Measurements from ENCODE around the gene DNAH11. TPM values are rescaled to one million over a fixed set of nuclear protein-coding genes. Genes with fewer than 3 reads are reported as not detected.

Gene DNAH11
- total RNA-seq, 2 experiments from 2014 or later: 0.15 to 0.28 TPM

DNA sequence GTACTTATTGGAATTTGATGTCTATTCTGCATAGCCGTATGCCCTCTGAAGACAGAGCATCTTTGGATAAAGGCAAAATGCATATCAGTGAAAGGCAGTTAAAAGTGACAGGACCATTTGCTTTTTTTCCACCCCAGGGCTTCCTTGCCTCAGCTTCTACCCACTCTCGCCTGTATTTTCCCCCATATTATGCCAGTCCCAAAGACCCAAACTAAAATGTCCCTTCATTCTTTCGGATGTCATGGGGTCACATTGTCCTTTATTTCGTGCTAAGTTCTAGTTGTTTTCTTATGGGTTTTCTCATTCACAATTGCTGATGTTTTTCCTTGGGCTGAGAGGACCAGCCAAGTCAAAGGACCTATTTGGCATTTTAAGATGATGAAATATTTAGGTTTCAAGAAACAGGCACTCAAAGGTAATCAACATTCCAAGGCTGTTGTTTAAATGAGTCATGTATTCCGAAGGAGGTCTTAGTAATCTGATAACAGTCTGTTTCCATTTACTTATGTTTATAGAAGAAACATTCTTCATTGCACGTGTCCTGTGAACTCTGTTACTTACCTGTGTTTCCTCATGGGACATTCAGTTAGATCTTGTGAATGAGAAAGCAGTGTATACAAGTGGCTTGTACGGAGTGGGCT, 74.1 kb downstream of the DNAH11 start:
- DNase-seq (no peak), ATAC-seq (no peak)
- Mint-ChIP-seq H3K36me3 (no peaks in the 10 kb centered on the region), H3K27ac (no peak overlapping the region), H3K4me1 (no peaks in the 10 kb centered on the region), H3K9me3 (ENCODE audit: low read depth) (no peaks in the 10 kb centered on the region), H3K4me3 (no peak overlapping the region), H3K27me3 (peaks cover 5% of the 10 kb centered on the region)
- CTCF ChIA-PET: no interaction called here

DNA sequence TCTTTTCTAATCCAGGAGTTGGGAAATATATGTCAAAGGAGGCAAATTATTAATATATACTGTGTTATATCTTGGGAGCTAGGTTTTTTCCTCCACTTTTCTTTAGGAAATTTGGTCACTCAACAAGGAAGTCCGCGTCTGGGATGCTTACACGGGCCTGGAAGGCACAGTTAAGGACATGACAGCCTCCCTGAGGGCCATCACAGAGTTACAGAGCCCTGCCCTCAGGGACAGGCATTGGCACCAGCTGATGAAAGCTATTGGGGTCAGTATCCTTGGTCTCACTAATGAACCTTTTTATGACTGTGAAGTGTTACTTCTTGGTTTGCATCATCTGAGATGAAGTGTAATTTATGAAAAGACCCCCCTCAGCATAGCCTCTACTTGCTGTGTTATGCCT, 74.7 kb downstream of the DNAH11 start:
- H3K4me1 Mint-ChIP-seq: no peaks in the 10 kb centered on the region
- CTCF ChIA-PET: no interaction called here

DNA sequence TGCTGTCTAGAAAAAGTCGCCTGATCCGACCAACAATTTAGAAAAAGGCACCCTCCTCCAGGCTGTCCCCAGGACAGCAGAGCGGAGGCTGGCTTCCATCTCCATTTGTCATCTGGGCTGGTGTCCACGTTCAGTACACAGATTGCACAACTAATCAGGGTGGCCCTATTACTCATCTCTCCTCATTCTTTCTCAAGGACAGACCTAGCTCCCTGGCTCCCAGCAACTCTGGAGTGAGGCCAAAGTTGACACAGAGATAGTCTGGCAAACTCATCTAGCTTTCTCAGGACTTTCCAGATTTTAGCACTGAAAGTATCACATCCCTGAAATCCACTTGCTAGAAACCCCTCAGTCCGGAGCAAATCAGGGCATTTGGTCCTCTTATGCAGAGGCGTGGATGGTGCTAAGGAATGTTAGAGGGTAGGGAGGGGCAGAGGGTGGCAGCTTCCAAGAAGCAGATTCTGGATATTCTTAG, 75.1 kb downstream of the DNAH11 start:
- no peaks in the 10 kb centered on the region for H3K36me3 Mint-ChIP-seq
- CTCF ChIA-PET: no interaction called here
- ATAC-seq: no peak
- no peak for DNase-seq
- H3K9me3 Mint-ChIP-seq (ENCODE audit: low read depth): no peaks in the 10 kb centered on the region
- H3K4me3 Mint-ChIP-seq: no peak overlapping the region
- H3K27me3 Mint-ChIP-seq: peaks cover 5% of the 10 kb centered on the region
- H3K4me1 Mint-ChIP-seq: no peaks in the 10 kb centered on the region
- H3K27ac Mint-ChIP-seq: no peak overlapping the region

More for the DNA sequence above, 74.7 kb downstream of the DNAH11 start:
- no peak for DNase-seq
- no peak for ATAC-seq
- H3K4me3 Mint-ChIP-seq: no peak overlapping the region
- H3K27ac Mint-ChIP-seq: no peak overlapping the region
- H3K27me3 Mint-ChIP-seq: peaks cover 5% of the 10 kb centered on the region
- no peaks in the 10 kb centered on the region for H3K9me3 Mint-ChIP-seq (ENCODE audit: low read depth)
- H3K36me3 Mint-ChIP-seq: no peaks in the 10 kb centered on the region

DNA sequence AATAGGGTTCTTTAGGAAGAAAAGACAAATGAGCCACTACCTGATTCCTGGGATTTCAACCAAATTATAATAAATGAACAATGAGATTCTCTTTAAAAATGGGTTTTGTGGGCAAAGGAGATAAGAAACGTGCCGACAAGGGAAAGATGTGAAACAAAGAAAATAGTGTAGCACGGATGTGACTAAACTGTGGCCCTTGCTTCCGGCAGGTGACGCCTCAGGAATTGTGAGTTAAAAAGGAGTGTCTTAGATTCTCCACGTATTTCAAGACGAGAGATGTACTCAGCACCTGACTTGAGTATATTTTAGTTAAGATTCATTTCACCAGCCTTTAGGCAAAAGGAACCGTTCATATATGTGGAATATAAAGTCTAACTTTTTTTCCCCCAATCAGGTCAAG, 75.9 kb downstream of the DNAH11 start:
- CTCF ChIA-PET: no interaction called here
- H3K4me3 Mint-ChIP-seq: no peak overlapping the region

DNA sequence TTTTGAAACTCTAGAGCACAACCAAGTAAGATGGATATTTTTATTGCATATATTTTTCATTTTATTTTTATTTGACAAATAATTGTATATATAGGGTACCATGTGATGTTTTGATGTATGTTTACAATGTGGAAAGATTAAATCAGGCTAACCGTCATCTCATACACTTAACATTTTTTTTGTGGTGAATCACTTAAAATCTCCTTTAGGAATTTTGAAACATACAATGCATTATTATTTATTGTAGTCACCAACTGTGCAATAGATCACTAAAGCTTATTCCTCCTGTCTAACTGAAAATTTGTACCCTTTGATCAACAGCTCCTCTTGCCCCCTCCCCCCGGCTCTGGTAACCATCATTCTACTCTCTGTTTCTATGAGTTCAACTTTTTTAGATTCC, 77.2 kb downstream of the DNAH11 start:
- ATAC-seq (no peak), DNase-seq (no peak)
- Mint-ChIP-seq H3K36me3 (no peaks in the 10 kb centered on the region), H3K27me3 (peaks cover 4% of the 10 kb centered on the region), H3K4me1 (no peaks in the 10 kb centered on the region), H3K27ac (no peak overlapping the region), H3K9me3 (ENCODE audit: low read depth) (no peaks in the 10 kb centered on the region), H3K4me3 (no peak overlapping the region)
- CTCF ChIA-PET: no interaction called here

More for the DNA sequence above, 75.9 kb downstream of the DNAH11 start:
- Mint-ChIP-seq H3K27ac (no peak overlapping the region), H3K27me3 (peaks cover 5% of the 10 kb centered on the region), H3K9me3 (ENCODE audit: low read depth) (no peaks in the 10 kb centered on the region), H3K36me3 (no peaks in the 10 kb centered on the region), H3K4me1 (no peaks in the 10 kb centered on the region)
- ATAC-seq: no peak
- no peak for DNase-seq

DNA sequence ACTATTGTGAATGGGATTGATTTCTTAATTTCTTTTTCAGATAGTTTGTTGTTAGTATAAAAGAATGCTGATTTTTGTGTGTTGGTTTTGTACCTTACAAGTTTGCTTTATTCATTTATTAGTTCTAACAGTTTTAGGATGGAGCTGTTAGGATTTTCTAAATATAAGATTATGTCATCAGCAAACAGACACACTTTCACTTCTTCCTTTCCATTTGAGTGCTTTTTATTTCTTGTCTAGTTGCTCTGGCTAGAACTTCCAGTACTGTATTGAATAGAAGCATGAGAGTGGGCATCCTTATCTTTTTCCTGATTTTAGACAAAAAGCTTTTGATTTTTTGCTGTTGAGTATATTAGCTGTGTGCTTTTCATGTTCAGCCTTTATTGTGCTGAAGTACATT, 81.5 kb downstream of the DNAH11 start:
- DNase-seq (no peak), ATAC-seq (no peak)
- H3K27ac Mint-ChIP-seq: no peak overlapping the region
- H3K4me3 Mint-ChIP-seq: no peak overlapping the region
- no peaks in the 10 kb centered on the region for H3K4me1 Mint-ChIP-seq
- CTCF ChIA-PET: no interaction called here
- H3K27me3 Mint-ChIP-seq: no peaks in the 10 kb centered on the region
- no peaks in the 10 kb centered on the region for H3K9me3 Mint-ChIP-seq (ENCODE audit: low read depth)
- H3K36me3 Mint-ChIP-seq: no peaks in the 10 kb centered on the region

DNA sequence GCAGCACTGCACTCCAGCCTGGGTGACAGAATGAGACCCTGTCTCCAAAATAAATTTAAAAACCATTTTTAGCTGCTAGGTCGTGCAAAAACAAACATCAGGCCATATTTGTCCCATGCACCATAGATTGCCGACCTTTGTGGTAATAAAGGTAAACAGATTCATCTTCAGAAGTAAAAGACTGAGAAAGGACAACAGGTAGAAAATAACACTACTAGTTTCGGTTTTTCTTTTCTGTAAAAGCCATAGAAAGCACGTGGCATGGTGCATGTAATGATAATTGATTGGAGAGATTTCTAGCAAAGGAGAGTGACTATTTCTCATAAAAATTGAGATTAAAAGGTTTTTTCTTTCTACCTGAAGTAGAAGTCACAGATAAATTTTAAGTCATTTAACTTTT, 93.9 kb downstream of the DNAH11 start:
- H3K36me3 Mint-ChIP-seq: no peaks in the 10 kb centered on the region
- no peak for ATAC-seq
- no peaks in the 10 kb centered on the region for H3K4me1 Mint-ChIP-seq
- no peak for DNase-seq
- H3K4me3 Mint-ChIP-seq: no peak overlapping the region
- no peak overlapping the region for H3K27ac Mint-ChIP-seq
- CTCF ChIA-PET: no interaction called here
- H3K27me3 Mint-ChIP-seq: no peaks in the 10 kb centered on the region
- H3K9me3 Mint-ChIP-seq (ENCODE audit: low read depth): no peaks in the 10 kb centered on the region

DNA sequence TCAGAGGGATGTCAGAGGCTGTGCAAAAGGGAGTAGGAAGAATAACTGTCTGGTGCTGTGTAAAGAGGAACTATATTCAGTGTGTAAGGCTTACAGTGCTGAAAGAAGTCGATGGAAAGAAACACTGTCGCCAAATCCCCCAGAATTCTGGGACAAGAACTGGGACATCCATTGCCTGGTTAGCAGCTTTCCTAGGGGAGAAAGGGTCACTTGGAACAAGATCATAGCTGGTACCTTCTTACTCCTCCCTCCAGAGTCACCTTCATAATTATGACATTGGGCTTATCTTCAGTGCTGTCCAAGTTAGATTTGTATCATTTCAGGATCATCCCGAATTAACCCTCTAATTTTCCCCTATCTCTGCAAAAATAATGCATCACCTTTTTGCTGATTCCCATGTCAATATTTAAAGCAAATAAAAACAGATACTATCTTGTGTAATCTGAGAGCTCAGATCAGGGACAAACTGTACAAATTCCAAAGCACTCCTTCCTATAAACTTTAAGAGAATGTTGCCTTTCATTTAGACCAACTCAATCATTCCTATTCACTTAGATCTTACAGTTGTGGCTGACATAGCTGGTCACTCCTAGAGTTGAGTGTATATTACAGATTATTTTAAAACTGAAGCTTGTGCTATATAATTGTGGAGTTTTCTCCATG, 96.5 kb downstream of the DNAH11 start:
- no peaks in the 10 kb centered on the region for H3K4me1 Mint-ChIP-seq
- no peak overlapping the region for H3K27ac Mint-ChIP-seq
- CTCF ChIA-PET: no interaction called here
- ATAC-seq (no peak), DNase-seq (no peak)
- H3K9me3 Mint-ChIP-seq (ENCODE audit: low read depth): no peaks in the 10 kb centered on the region
- H3K27me3 Mint-ChIP-seq: peaks cover 3% of the 10 kb centered on the region
- no peak overlapping the region for H3K4me3 Mint-ChIP-seq
- no peaks in the 10 kb centered on the region for H3K36me3 Mint-ChIP-seq

DNA sequence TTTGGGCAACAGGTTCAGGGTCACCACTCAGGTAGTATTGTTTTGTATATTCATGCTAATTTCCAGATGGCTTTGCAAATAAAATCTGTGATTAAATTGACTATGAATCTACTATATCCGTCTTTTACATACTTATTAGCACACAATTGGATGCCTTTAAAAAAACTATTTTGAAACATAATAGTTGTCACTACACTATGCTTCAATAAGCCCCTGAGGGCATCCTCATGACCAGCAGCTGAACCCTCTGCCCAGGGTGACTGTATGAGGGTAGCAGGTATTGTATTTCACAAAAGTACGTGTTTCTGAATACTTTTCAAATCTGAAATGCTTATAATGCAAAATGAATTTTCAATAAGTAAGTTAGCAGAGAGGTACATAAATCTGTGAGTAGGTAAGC, 97.3 kb downstream of the DNAH11 start:
- no peak overlapping the region for H3K4me3 Mint-ChIP-seq
- CTCF ChIA-PET: no interaction called here
- H3K27ac Mint-ChIP-seq: no peak overlapping the region
- no peaks in the 10 kb centered on the region for H3K36me3 Mint-ChIP-seq
- ATAC-seq (no peak), DNase-seq (no peak)
- no peaks in the 10 kb centered on the region for H3K9me3 Mint-ChIP-seq (ENCODE audit: low read depth)
- no peaks in the 10 kb centered on the region for H3K4me1 Mint-ChIP-seq
- H3K27me3 Mint-ChIP-seq: peaks cover 4% of the 10 kb centered on the region

DNA sequence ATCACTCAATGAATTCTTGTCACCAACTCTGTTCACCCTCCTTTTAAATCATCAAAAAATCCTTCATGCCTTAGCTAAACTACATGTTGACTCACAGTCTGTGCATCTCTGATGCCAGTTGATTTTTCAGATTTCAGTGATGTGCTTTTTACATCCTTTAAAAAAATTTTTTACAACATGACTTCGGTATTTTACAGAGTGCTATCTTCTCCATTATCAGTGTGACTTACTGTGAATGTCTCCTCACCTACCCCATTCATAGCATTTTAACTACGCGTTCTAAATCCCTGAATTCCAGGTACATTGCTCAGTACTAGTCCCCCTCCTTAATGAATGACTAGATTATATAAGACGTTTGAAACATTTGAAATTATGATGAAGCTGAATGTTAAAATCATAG, 98.7 kb downstream of the DNAH11 start:
- no peak overlapping the region for H3K27ac Mint-ChIP-seq
- CTCF ChIA-PET: no interaction called here
- no peaks in the 10 kb centered on the region for H3K4me1 Mint-ChIP-seq
- H3K27me3 Mint-ChIP-seq: peaks cover 4% of the 10 kb centered on the region
- no peaks in the 10 kb centered on the region for H3K9me3 Mint-ChIP-seq (ENCODE audit: low read depth)
- H3K36me3 Mint-ChIP-seq: no peaks in the 10 kb centered on the region
- DNase-seq (no peak), ATAC-seq (no peak)
- no peak overlapping the region for H3K4me3 Mint-ChIP-seq

DNA sequence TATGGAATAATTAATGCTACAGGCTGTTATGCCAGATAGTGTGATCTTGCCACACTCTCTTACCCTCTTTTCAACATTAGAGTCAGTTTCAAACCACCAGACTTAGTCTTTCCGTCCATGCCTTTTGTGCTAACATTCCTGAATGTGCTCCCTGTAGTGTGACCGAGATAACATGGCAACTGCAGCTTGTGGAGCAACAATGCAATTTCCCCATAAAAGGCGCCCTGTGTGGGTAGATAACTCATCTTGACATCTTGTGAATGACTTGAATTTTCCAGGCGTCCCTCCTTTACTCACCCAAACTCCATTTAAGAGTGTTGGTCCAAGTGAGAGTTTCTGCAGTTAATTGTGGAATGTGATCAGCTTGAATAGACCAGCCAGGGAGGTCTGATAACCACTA, 99.6 kb downstream of the DNAH11 start:
- no peak for ATAC-seq

DNA sequence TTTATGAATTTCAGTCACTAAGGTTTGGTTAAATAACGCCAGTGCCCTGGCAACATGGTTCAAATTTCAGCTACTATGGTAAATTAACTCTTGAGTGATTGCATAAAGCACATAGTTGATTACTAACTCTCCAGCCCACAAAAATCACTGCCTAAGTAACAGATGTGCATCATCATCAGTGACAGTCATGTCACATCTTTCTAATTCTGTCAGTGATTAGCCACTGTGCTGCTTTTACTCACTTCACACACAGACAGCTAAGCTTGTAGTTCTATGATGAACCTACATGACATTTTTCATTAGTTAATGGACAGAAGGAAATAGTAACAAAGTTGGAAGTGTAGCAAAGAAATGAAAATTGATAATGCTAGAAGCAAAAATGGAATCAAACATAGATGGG, 108.9 kb downstream of the DNAH11 start:
- DNase-seq (no peak), ATAC-seq (no peak)
- CTCF ChIA-PET: no interaction called here
- Mint-ChIP-seq H3K27ac (no peak overlapping the region), H3K4me1 (no peaks in the 10 kb centered on the region), H3K9me3 (ENCODE audit: low read depth) (no peaks in the 10 kb centered on the region), H3K36me3 (no peaks in the 10 kb centered on the region), H3K27me3 (no peaks in the 10 kb centered on the region), H3K4me3 (no peak overlapping the region)

More for the DNA sequence above, 99.6 kb downstream of the DNAH11 start:
- Mint-ChIP-seq H3K27me3 (peaks cover 4% of the 10 kb centered on the region), H3K9me3 (ENCODE audit: low read depth) (no peaks in the 10 kb centered on the region), H3K27ac (no peak overlapping the region), H3K4me3 (no peak overlapping the region), H3K36me3 (no peaks in the 10 kb centered on the region), H3K4me1 (no peaks in the 10 kb centered on the region)
- CTCF ChIA-PET: no interaction called here
- DNase-seq: no peak

DNA sequence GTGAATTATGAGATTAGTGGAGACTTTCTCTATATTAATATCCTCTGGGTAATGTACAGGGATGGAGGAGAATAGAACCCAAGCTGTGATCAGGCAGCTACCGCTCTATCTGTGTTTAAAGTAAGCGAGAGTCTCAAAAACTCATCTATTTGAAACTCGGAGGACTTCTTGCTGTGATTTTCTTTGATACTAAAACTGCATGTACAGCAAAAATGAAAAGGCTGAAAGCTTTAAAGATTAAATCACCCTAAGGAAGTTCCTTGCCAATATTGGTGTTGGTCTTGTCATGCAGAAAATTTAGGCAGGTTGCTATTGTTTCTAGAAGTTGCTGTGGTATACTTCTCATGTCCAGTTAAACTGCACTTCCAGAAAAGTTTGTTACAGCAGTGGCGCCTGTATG, 110.8 kb downstream of the DNAH11 start:
- Mint-ChIP-seq H3K27me3 (no peaks in the 10 kb centered on the region), H3K4me1 (no peaks in the 10 kb centered on the region), H3K36me3 (no peaks in the 10 kb centered on the region), H3K4me3 (no peak overlapping the region), H3K27ac (no peak overlapping the region), H3K9me3 (ENCODE audit: low read depth) (no peaks in the 10 kb centered on the region)
- ATAC-seq: no peak
- CTCF ChIA-PET: no interaction called here
- no peak for DNase-seq

DNA sequence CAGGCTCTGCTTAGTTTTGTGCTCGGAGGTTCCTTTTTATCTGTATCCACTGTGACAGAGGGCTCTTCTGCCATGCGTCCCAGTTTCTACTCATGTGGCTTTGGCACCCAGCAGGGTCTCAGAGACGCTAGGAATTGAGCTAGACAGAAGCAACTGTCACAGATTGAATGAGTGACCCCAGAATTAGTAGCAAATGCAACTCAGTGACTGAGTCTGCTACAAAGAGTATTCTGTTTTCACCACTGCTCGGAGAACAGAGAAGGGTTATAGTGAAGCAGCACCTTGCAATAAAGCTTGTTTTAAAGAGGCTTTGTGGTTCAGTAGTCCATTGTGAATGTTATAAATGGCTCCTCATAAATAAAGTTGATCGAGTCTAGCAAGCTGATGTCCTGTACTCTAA, 113.2 kb downstream of the DNAH11 start:
- Mint-ChIP-seq H3K4me1 (no peaks in the 10 kb centered on the region), H3K9me3 (ENCODE audit: low read depth) (peaks cover 2% of the 10 kb centered on the region), H3K4me3 (no peak overlapping the region), H3K36me3 (no peaks in the 10 kb centered on the region), H3K27me3 (no peaks in the 10 kb centered on the region), H3K27ac (no peak overlapping the region)
- DNase-seq: no peak
- CTCF ChIA-PET: no interaction called here
- no peak for ATAC-seq
